ENCODE measurements around the gene MYBBP1A. TPM values are rescaled to one million over a fixed set of nuclear protein-coding genes. Genes with fewer than 3 reads are reported as not detected.

MYBBP1A gene
- total and polyA plus RNA-seq, 2 of the 8 experiments (the other 6 are each of a cell fraction or from before 2014, with no cell fraction given): 46.8 to 151 TPM

DNA sequence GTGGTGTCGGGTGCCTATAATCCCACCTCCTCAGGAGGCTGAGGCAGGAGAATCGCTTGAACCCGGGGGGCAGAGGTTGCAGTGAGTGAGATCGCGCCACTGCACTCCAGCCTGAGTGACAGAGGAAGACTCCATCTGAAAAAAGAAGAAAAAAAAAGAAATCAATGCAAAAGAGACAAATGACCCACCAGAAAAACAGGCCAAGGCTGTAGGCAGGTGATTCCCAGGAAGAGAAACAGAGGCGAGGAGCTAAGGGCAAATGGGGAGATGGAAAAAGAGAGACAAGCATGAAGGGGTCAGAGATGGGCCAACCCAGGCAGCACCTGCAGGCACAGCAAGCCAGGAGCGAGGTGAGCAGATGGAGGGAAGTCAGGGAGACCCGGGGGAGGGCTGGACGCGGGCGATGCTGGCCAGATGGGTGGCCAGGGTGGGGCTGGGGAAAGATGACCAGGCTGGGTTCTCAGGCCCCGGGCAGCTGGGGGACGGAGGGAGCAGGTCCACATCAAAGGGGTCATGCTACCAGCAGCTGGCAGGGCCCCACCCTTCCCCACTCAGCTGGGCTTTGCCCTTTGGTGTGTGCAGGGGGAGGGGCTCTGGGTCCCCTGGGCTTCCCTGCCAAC lies 25.5 kb downstream of the MYBBP1A start:
- Histone ChIP-seq H3K23ac (ENCODE audit: insufficient read length) (no peak overlapping the region), H3K9me3 (ENCODE audit: insufficient read depth in 2 of 2, low read depth in 1 of 2, low read length in 1 of 2) (no peaks in the 10 kb centered on the region), H2AK5ac (ENCODE audit: low read depth, low read length) (no peak overlapping the region), H3K27ac (ENCODE audit: low read depth, low read length) (no peak overlapping the region), H3K4me3 (ENCODE audit: extremely low read depth in 1 of 4, insufficient read depth in 2 of 4, low read depth in 3 of 4, low read length in 4 of 4) (no peak overlapping the region), H2BK20ac (ENCODE audit: low read length) (no peak overlapping the region), H3K9ac (replicated peaks in 1 of 4; ENCODE audit: extremely low read depth in 1 of 4, low read depth in 3 of 4, low read length in 3 of 4) (no peak overlapping the region), H3K27me3 (replicated peaks in 1 of 4; ENCODE audit: control insufficient read depth in 3 of 4, extremely low read depth in 1 of 4, insufficient read depth in 3 of 4, low read length in 3 of 4) (peaks cover 0 to 48% (median 30%) of the 10 kb centered on the region in 4 experiments; a peak in 6 of 7 replicates), H3K14ac (ENCODE audit: insufficient read length) (no peak overlapping the region), H2BK120ac (replicated peaks; ENCODE audit: low read depth, low read length) (no peak overlapping the region), H4K5ac (ENCODE audit: insufficient read length, low read depth, low read length) (no peak overlapping the region), H2BK12ac (ENCODE audit: low read depth, low read length) (no peak overlapping the region), H4K8ac (ENCODE audit: extremely low read depth, insufficient read depth, low read length) (no peak overlapping the region), H3K56ac (replicated peaks; ENCODE audit: insufficient read length, low read depth, low read length) (no peak overlapping the region), H2AFZ (ENCODE audit: low read length) (no peak overlapping the region), H2BK15ac (ENCODE audit: low read length) (no peak overlapping the region), H4K20me1 (replicated peaks in 1 of 2; ENCODE audit: control insufficient read depth in 1 of 2, insufficient read depth in 2 of 2, low read length in 2 of 2) (peaks cover 0 to 4% of the 10 kb centered on the region in 2 experiments), H3K79me1 (ENCODE audit: low read depth, low read length) (no peaks in the 10 kb centered on the region), H3K36me3 (ENCODE audit: control insufficient read depth in 2 of 4, insufficient read depth in 4 of 4, low read length in 3 of 4) (no peaks in the 10 kb centered on the region), H3K4me1 (replicated peaks in 1 of 4; ENCODE audit: control insufficient read depth in 3 of 4, insufficient read depth in 4 of 4, low read length in 3 of 4) (peaks cover 0 to 8% (median 1%) of the 10 kb centered on the region in 4 experiments; a peak in 3 of 7 replicates), H3K79me2 (ENCODE audit: control insufficient read depth in 1 of 2, insufficient read depth in 2 of 2, low read length in 2 of 2) (no peaks in the 10 kb centered on the region), H3K23me2 (ENCODE audit: low read depth, low read length) (no peaks in the 10 kb centered on the region; the same call in 1 of the 2 replicates), H3K4me2 (ENCODE audit: insufficient read depth in 1 of 2, low read depth in 2 of 2, low read length in 2 of 2) (no peak overlapping the region), H3K18ac (ENCODE audit: extremely low read depth, low read length) (no peak overlapping the region), H3K4ac (replicated peaks; ENCODE audit: insufficient read length, low read depth, low read length) (no peak overlapping the region), H2BK5ac (ENCODE audit: low read depth, low read length) (no peak overlapping the region), H4K91ac (replicated peaks; ENCODE audit: insufficient read length, low read length) (no peak overlapping the region)
- FAIRE-seq (no peak), DNase-seq (ENCODE audit: low read depth in 1 of 2, low spot score in 2 of 2) (no peak)
- ChIA-PET CTCF (ENCODE audit: partially characterized antibody) (interaction anchor here (1.7 kb wide), 1 partner anchor 15 kb away, joined by 4 read pairs; no protein-coding TSS in a partner anchor), POLR2A (ENCODE audit: partially characterized antibody) (interaction anchor here (0.7 to 37.1 kb wide), 4 partner anchors 11 to 173 kb away, joined by 3 to 546 read pairs (median 4); partner anchors contain the start of genes GGT6 and MYBBP1A)
- TF ChIP-seq NRF1 (IDR thresholded peaks at IDR 0.05; ENCODE audit: low read depth, low read length): no peak
- TF ChIP-seq POLR2AphosphoS5 (IDR thresholded peaks at IDR 0.05; ENCODE audit: low read depth, low read length): no peak
- no peak for TF ChIP-seq ZNF274 (IDR thresholded peaks at IDR 0.05; ENCODE audit: borderline replicate concordance, extremely low read depth, low read length)
- TF ChIP-seq HDAC6 (IDR thresholded peaks at IDR 0.05; ENCODE audit: low read depth, low read length): no peak
- 96% methylated on average over 11 of the region's 13 CpGs; no CpG with 5 or more reads in 1 of the 2 experiments for WGBS, 2 experiments (ENCODE audit: extremely low coverage in 1 of 2, insufficient coverage in 1 of 2, insufficient read length in 1 of 2, insufficient replicate concordance in 2 of 2, low coverage in 1 of 2, low lambda C conversion rate in 2 of 2, missing lambda C conversion rate in 1 of 2)
